ENCODE results near the gene NDUFS6. TPM values are rescaled to one million over a fixed set of nuclear protein-coding genes. Genes with fewer than 3 reads are reported as not detected.

NDUFS6 gene
- total RNA-seq, 1 donor from 2014 or later: 40.3 TPM

DNA sequence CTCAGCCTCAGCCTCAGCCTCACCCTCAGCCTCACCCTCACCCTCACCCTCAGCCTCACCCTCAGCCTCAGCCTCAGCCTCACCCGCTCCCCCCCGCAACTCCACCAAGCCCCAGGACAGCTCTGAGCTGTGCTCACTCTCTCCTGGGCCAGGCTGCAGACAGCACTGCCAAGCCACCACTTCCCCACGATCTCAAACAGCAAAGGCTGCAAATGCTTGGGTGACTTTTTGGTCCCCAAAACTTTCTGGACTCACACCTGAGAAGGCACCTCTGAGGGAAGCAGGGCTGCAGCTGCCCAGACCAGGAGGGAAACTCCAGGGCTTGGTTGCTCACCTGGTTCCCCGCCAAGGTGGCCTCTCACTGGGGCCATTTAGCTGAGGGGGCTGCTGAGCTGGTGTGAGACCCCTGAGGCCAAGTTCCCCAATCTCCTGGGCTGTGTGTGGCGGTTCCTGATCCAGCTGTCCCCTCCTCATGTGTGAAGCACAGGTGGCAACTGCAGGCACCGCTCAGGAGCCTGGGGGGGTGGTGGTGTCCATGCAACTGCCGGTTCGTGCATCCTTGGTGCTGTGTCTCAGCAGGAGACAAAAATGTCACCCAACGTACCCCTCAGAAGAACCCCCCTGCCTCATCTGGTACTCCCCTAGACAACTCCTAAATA lies 19.4 kb upstream of the NDUFS6 start:
- H3K27ac Mint-ChIP-seq (ENCODE audit: unreplicated experiment): peak overlapping the region; percentile 3
- TF ChIP-seq, protein P1, sequence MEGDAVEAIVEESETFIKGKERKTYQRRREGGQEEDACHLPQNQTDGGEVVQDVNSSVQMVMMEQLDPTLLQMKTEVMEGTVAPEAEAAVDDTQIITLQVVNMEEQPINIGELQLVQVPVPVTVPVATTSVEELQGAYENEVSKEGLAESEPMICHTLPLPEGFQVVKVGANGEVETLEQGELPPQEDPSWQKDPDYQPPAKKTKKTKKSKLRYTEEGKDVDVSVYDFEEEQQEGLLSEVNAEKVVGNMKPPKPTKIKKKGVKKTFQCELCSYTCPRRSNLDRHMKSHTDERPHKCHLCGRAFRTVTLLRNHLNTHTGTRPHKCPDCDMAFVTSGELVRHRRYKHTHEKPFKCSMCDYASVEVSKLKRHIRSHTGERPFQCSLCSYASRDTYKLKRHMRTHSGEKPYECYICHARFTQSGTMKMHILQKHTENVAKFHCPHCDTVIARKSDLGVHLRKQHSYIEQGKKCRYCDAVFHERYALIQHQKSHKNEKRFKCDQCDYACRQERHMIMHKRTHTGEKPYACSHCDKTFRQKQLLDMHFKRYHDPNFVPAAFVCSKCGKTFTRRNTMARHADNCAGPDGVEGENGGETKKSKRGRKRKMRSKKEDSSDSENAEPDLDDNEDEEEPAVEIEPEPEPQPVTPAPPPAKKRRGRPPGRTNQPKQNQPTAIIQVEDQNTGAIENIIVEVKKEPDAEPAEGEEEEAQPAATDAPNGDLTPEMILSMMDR (IDR thresholded peaks at IDR 0.05; ENCODE audit: partially characterized antibody, unreplicated experiment): no peak
- peaks cover 2% of the 10 kb centered on the region for H3K27me3 Mint-ChIP-seq (ENCODE audit: unreplicated experiment)
- H3K36me3 Mint-ChIP-seq (ENCODE audit: unreplicated experiment): no peaks in the 10 kb centered on the region
- H3K4me3 Mint-ChIP-seq (ENCODE audit: unreplicated experiment): no peak overlapping the region
- peaks cover 1% of the 10 kb centered on the region for H3K9me3 Mint-ChIP-seq (ENCODE audit: unreplicated experiment)
- H3K4me1 Mint-ChIP-seq (ENCODE audit: low read depth, unreplicated experiment): peaks cover 12% of the 10 kb centered on the region
- DNase-seq: no peak

DNA sequence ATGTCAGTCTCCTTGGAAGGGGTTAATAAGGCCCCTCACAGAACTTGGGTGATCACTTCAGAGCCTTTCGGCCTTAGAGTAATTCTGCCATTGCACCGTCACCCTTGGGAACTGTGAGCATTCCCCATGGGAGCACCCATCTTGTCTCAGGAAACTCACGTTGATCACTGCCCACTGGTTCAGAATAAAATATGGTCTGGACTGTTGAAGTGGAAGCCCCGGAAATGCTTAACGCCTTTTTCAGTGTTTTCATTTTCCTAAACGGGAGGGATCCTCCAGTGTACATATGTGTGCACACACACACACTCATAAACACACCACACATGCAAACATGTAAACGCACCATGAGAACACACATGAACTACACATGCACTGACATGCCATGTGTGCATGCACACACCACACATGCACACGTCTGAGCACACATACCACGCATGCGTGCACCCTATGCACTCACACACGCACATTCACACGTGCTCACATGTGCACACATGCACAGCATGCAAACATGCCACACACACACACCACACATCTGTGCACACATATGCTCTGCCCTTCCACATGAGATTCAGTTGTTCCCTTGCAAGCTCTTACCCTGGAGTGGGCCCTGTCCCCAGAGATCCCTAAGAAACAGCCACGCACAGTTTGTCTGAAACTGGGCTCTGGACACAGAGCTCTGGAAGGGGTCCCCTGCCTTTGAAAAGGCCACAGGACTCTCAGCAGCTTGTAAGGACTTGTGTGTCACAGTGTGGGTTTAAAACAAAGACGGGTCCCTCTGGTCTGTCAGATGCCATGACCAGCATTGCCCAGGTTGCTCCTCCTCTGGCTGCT lies 18.6 kb upstream of the NDUFS6 start:
- Mint-ChIP-seq H3K36me3 (ENCODE audit: unreplicated experiment) (no peaks in the 10 kb centered on the region), H3K27ac (ENCODE audit: unreplicated experiment) (peak overlapping the region; percentile 3), H3K9me3 (ENCODE audit: unreplicated experiment) (peaks cover 1% of the 10 kb centered on the region), H3K4me1 (ENCODE audit: low read depth, unreplicated experiment) (peaks cover 12% of the 10 kb centered on the region), H3K27me3 (ENCODE audit: unreplicated experiment) (peaks cover 2% of the 10 kb centered on the region), H3K4me3 (ENCODE audit: unreplicated experiment) (no peak overlapping the region)
- DNase-seq: no peak
- TF ChIP-seq, protein P1 (IDR thresholded peaks at IDR 0.05; ENCODE audit: partially characterized antibody, unreplicated experiment): no peak

DNA sequence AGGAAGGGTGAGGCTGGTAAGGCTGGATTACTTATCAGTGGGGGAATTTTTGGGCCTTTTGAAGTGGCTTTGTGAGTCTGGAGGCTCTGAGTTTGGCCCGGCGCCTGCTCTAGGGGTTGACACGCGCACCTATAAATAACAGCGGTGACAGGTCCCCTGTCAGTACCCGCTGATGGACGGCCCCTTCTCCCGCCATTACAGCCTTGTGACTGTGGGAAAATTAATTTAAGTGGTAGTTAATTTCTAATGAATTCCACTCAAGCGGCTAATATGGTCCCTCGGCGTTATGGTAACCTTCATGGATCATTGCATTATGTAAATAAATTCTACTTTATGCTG lies 18.0 kb upstream of the NDUFS6 start:
- DNase-seq: no peak
- TF ChIP-seq, protein P1 (IDR thresholded peaks at IDR 0.05; ENCODE audit: partially characterized antibody, unreplicated experiment): no peak
- Mint-ChIP-seq H3K27me3 (ENCODE audit: unreplicated experiment) (peaks cover 2% of the 10 kb centered on the region), H3K27ac (ENCODE audit: unreplicated experiment) (peak overlapping the region; percentile 28), H3K4me1 (ENCODE audit: low read depth, unreplicated experiment) (peaks cover 12% of the 10 kb centered on the region), H3K36me3 (ENCODE audit: unreplicated experiment) (no peaks in the 10 kb centered on the region), H3K4me3 (ENCODE audit: unreplicated experiment) (no peak overlapping the region), H3K9me3 (ENCODE audit: unreplicated experiment) (peaks cover 1% of the 10 kb centered on the region)

GRCh38 chr5:1784197-1785050 lies 16.8 kb upstream of the NDUFS6 start:
- Mint-ChIP-seq H3K9me3 (ENCODE audit: unreplicated experiment) (peaks cover 1% of the 10 kb centered on the region), H3K27me3 (ENCODE audit: unreplicated experiment) (peaks cover 2% of the 10 kb centered on the region), H3K4me3 (ENCODE audit: unreplicated experiment) (no peak overlapping the region), H3K27ac (ENCODE audit: unreplicated experiment) (no peak overlapping the region), H3K36me3 (ENCODE audit: unreplicated experiment) (no peaks in the 10 kb centered on the region), H3K4me1 (ENCODE audit: low read depth, unreplicated experiment) (peaks cover 9% of the 10 kb centered on the region)
- peak; percentile 4 for DNase-seq
- TF ChIP-seq, protein P1 (IDR thresholded peaks at IDR 0.05; ENCODE audit: partially characterized antibody, unreplicated experiment): no peak

Data from glutamatergic neuron (in vitro differentiated cells).